ENCODE data around the gene IL10RB.

DNA sequence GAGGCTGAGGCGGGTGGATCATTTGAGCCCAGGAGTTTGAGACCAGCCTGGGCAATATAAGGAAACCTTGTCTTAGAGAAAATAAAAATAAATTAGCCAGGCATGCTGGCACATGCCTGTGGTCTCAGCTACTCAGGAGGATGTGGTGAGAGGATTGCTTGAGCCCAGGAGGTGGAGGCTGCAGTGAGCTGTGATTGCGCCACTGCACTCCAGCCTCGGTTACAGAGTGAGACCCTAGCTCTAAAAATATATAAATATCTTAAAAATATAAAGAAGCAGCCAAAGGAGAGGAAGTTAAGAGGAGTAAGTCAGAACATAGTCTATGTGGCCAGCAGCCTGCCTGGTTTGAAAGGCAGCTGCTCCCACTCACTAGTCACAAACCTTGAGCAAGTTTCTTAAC, 4.5 kb upstream of the IL10RB start:
- TF ChIP-seq, protein P1, sequence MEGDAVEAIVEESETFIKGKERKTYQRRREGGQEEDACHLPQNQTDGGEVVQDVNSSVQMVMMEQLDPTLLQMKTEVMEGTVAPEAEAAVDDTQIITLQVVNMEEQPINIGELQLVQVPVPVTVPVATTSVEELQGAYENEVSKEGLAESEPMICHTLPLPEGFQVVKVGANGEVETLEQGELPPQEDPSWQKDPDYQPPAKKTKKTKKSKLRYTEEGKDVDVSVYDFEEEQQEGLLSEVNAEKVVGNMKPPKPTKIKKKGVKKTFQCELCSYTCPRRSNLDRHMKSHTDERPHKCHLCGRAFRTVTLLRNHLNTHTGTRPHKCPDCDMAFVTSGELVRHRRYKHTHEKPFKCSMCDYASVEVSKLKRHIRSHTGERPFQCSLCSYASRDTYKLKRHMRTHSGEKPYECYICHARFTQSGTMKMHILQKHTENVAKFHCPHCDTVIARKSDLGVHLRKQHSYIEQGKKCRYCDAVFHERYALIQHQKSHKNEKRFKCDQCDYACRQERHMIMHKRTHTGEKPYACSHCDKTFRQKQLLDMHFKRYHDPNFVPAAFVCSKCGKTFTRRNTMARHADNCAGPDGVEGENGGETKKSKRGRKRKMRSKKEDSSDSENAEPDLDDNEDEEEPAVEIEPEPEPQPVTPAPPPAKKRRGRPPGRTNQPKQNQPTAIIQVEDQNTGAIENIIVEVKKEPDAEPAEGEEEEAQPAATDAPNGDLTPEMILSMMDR (IDR thresholded peaks at IDR 0.05 in 4 of 5, conservative IDR thresholded peaks at IDR 0.05 in 1 of 5): no peak
- TF ChIP-seq POLR2A (IDR thresholded peaks at IDR 0.05): no peak
